HCT116 (cell line): ENCODE data around the gene EHD3. TPM values are rescaled to one million over a fixed set of nuclear protein-coding genes. Genes with fewer than 3 reads are reported as not detected.

Source experiments
- ATAC-seq: fragments of 200-7000 bp; cut with Tn5 transposase; 2 replicates; pipeline ENCODE4 v1.9.1; 2020; ENCODE audit warnings: mild to moderate bottlenecking, moderate library complexity
- BruUV-seq: library from RNA; stranded (reverse); fragments of 400-500 nt; replicated peaks from 2 replicates; lab custom pipeline; 2021; lab: Mats Ljungman, UMichigan
- CTCF ChIA-PET: fragments of 300-600 bp; sonication (Branson Sonifier 250); formaldehyde crosslinking; loops from one replicate; lab custom pipeline; 2021; ENCODE audit warnings: antibody characterized with exemption; lab: Charles Lee
- POLR2A ChIA-PET: fragments of 300-600, 350-600 bp; sonication (Branson Sonifier 250); formaldehyde crosslinking; loops from one replicate; lab custom pipeline; 2021; ENCODE audit warnings: antibody characterized with exemption; lab: Charles Lee
- RAD21 ChIA-PET, 2 experiments: fragments of 300-600 bp; sonication (Branson Sonifier 250); formaldehyde crosslinking; loops; one replicate each; lab custom pipeline; 2023; ENCODE audit warnings: low total read pairs in 2 of 2; ENCODE audit not compliant: uncharacterized antibody in 2 of 2, unreplicated experiment in 2 of 2, low non-redundant PET in 1 of 2; lab: Charles Lee
- DNase-seq: peaks from one replicate; pipeline ENCODE4 v3.0.0-alpha.2; 2010; ENCODE audit warnings: low read depth, low spot score
- H2AFZ ChIP-seq: fragments of 200-600 bp; shearing (Covaris generic), sonication (generic); 2 replicates; pipeline ENCODE4 v1.6.1; 2017; ENCODE audit warnings: low read depth, mixed run types, mixed read lengths, antibody characterized with exemption, low read length; ENCODE audit not compliant: poor library complexity, severe bottlenecking
- H3K27ac ChIP-seq: 2 replicates; pipeline ENCODE4 v1.5.1; 2012; ENCODE audit warnings: low read depth, low read length
- H3K27me3 ChIP-seq: fragments of 200-600 bp; sonication (generic); 2 replicates; pipeline ENCODE4 v1.6.1; 2016; ENCODE audit warnings: mixed run types, low read length, mixed read lengths; ENCODE audit not compliant: insufficient read depth
- H3K36me3 ChIP-seq, 2 experiments: fragments of 200-500 bp in 1 of 2; fragments of 200-600 bp in 1 of 2; sonication (Bioruptor generic) in 1 of 2; sonication (generic) in 1 of 2; 2 replicates each; pipeline versions ENCODE4 v1.5.1 to v1.6.1; 2014 to 2016; ENCODE audit warnings: low read length in 2 of 2, inconsistent platforms in 1 of 2, mixed read lengths in 1 of 2, mixed run types in 1 of 2; ENCODE audit not compliant: insufficient read depth in 2 of 2, control insufficient read depth in 1 of 2
- H3K4me1 ChIP-seq, 2 experiments: fragments of 200-600 bp in 1 of 2; sonication (generic) in 1 of 2; 2 replicates each; pipeline versions ENCODE4 v1.5.1 to v1.6.1; 2012 to 2017; ENCODE audit warnings: low read length in 2 of 2, inconsistent platforms in 1 of 2, mild to moderate bottlenecking in 1 of 2, mixed read lengths in 1 of 2, mixed run types in 1 of 2, moderate library complexity in 1 of 2; ENCODE audit not compliant: insufficient read depth in 2 of 2, control insufficient read depth in 1 of 2
- H3K4me2 ChIP-seq: fragments of 200-600 bp; sonication (generic); 2 replicates; pipeline ENCODE4 v1.6.1; 2017; ENCODE audit warnings: mixed run types, low read length, mixed read lengths
- H3K4me3 ChIP-seq, 2 experiments: fragments of 200-600 bp in 1 of 2; sonication (generic) in 1 of 2; replicated peaks in 1 of 2; 2 replicates each; pipeline ENCODE4 v1.5.1; 2011 to 2016; ENCODE audit warnings: low read length in 2 of 2, control low read depth in 1 of 2, low read depth in 1 of 2, mild to moderate bottlenecking in 1 of 2, mixed read lengths in 1 of 2, mixed run types in 1 of 2
- H3K79me2 ChIP-seq: fragments of 200-600 bp; sonication (generic); 2 replicates; pipeline ENCODE4 v1.6.1; 2017; ENCODE audit warnings: mild to moderate bottlenecking, mixed run types, low read length, moderate library complexity, mixed read lengths; ENCODE audit not compliant: insufficient read depth
- H3K9ac ChIP-seq: fragments of 200-600 bp; sonication (generic); 2 replicates; pipeline ENCODE4 v1.6.1; 2016; ENCODE audit warnings: low read length, mixed read lengths
- H3K9me2 ChIP-seq: fragments of 200-600 bp; sonication (generic), shearing (Covaris generic); 2 replicates; pipeline ENCODE4 v1.6.1; 2017; ENCODE audit warnings: mixed run types, mild to moderate bottlenecking, moderate library complexity; ENCODE audit not compliant: insufficient read depth
- H3K9me3 ChIP-seq, 2 experiments: fragments of 200-500 bp in 1 of 2; fragments of 200-600 bp in 1 of 2; sonication (Bioruptor generic) in 1 of 2; sonication (generic) in 1 of 2; 2 replicates each; pipeline ENCODE4 v1.6.1; 2014 to 2017; ENCODE audit warnings: low read length in 2 of 2, mixed read lengths in 2 of 2, inconsistent platforms in 1 of 2, low read depth in 1 of 2, mild to moderate bottlenecking in 1 of 2, mixed run types in 1 of 2, moderate library complexity in 1 of 2; ENCODE audit not compliant: control insufficient read depth in 1 of 2, insufficient read depth in 1 of 2
- H4K20me1 ChIP-seq: fragments of 200-600 bp; sonication (generic), shearing (Covaris generic); 2 replicates; pipeline ENCODE4 v1.6.1; 2017; ENCODE audit warnings: mixed run types, mild to moderate bottlenecking, moderate library complexity; ENCODE audit not compliant: insufficient read depth
- ATF3 ChIP-seq: IDR thresholded peaks from 2 replicates; pipeline ENCODE4 v1.6.1; 2012
- EGR1 ChIP-seq: IDR thresholded peaks from 2 replicates; pipeline ENCODE4 v1.6.1; 2012; ENCODE audit warnings: low read depth
- ELF1 ChIP-seq: IDR thresholded peaks from 2 replicates; pipeline ENCODE4 v1.6.1; 2012; ENCODE audit warnings: low read depth, borderline replicate concordance
- EZH2 ChIP-seq: fragments of 200-600 bp; sonication (generic); IDR thresholded peaks from 2 replicates; pipeline ENCODE4 v1.6.1; 2017; ENCODE audit warnings: antibody characterized with exemption, mixed run types
- EZH2phosphoT487 ChIP-seq: fragments of 200-600 bp; IDR thresholded peaks from 2 replicates; pipeline ENCODE4 v1.6.1; 2018; ENCODE audit warnings: antibody characterized with exemption, borderline replicate concordance
- POLR2A ChIP-seq: IDR thresholded peaks from 2 replicates; pipeline ENCODE4 v1.7.0; 2011; ENCODE audit warnings: borderline replicate concordance; ENCODE audit not compliant: insufficient read depth, insufficient read length; ENCODE audit errors: extremely low read depth
- RAD21 ChIP-seq: IDR thresholded peaks from 2 replicates; pipeline ENCODE4 v1.6.1; 2012; ENCODE audit warnings: low read depth, mild to moderate bottlenecking
- SP1 ChIP-seq: IDR thresholded peaks from 2 replicates; pipeline ENCODE4 v1.6.1; 2012; ENCODE audit warnings: low read depth
- SRF ChIP-seq: IDR thresholded peaks from 2 replicates; pipeline ENCODE4 v1.6.1; 2012; ENCODE audit warnings: low read depth
- TCF7L2 ChIP-seq: IDR thresholded peaks from 2 replicates; pipeline ENCODE4 v1.7.0; 2011; ENCODE audit warnings: borderline replicate concordance, inconsistent platforms; ENCODE audit not compliant: insufficient read depth, insufficient read length; ENCODE audit errors: extremely low read depth
- intact Hi-C: fragments of 100-400 bp; cut with micrococcal nuclease; formaldehyde crosslinking; loops from 2 replicates; pipeline ENCODE4 v1.10.0; 2022
- total RNA-seq: library from RNA; stranded (reverse); gene quantifications from one replicate; pipeline ENCODE4 v1.2.1, GENCODE V29; 2021; ENCODE audit not compliant: unreplicated experiment
- TF ChIP-seq, protein P1 (sequence below), 3 experiments: fragments of 200-600 bp in 1 of 3; sonication (generic) in 1 of 3; IDR thresholded peaks in 2 of 3; conservative IDR thresholded peaks in 1 of 3; 2 replicates each; pipeline ENCODE4 v1.5.1; 2012 to 2017; ENCODE audit warnings: low read depth in 2 of 3, low read length in 2 of 3, antibody characterized with exemption in 1 of 3, borderline replicate concordance in 1 of 3, control low read depth in 1 of 3, mild to moderate bottlenecking in 1 of 3, mixed read lengths in 1 of 3, mixed run types in 1 of 3, moderate library complexity in 1 of 3; ENCODE audit not compliant: insufficient read depth in 1 of 3

The EHD3 gene
- total RNA-seq, 1 experiment from 2014 or later: not detected

GRCh38 chr2:31238126-31238905, 4.4 kb downstream of the EHD3 start (continued):
- TF ChIP-seq, protein P1, sequence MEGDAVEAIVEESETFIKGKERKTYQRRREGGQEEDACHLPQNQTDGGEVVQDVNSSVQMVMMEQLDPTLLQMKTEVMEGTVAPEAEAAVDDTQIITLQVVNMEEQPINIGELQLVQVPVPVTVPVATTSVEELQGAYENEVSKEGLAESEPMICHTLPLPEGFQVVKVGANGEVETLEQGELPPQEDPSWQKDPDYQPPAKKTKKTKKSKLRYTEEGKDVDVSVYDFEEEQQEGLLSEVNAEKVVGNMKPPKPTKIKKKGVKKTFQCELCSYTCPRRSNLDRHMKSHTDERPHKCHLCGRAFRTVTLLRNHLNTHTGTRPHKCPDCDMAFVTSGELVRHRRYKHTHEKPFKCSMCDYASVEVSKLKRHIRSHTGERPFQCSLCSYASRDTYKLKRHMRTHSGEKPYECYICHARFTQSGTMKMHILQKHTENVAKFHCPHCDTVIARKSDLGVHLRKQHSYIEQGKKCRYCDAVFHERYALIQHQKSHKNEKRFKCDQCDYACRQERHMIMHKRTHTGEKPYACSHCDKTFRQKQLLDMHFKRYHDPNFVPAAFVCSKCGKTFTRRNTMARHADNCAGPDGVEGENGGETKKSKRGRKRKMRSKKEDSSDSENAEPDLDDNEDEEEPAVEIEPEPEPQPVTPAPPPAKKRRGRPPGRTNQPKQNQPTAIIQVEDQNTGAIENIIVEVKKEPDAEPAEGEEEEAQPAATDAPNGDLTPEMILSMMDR (IDR thresholded peaks at IDR 0.05 in 2 of 3, conservative IDR thresholded peaks at IDR 0.05 in 1 of 3; ENCODE audit: borderline replicate concordance in 1 of 3, insufficient read depth in 1 of 3, low read depth in 2 of 3, low read length in 2 of 3): no peak
- TF ChIP-seq SRF: no peak
- no peak for TF ChIP-seq EZH2
- no peak for TF ChIP-seq ELF1

DNA sequence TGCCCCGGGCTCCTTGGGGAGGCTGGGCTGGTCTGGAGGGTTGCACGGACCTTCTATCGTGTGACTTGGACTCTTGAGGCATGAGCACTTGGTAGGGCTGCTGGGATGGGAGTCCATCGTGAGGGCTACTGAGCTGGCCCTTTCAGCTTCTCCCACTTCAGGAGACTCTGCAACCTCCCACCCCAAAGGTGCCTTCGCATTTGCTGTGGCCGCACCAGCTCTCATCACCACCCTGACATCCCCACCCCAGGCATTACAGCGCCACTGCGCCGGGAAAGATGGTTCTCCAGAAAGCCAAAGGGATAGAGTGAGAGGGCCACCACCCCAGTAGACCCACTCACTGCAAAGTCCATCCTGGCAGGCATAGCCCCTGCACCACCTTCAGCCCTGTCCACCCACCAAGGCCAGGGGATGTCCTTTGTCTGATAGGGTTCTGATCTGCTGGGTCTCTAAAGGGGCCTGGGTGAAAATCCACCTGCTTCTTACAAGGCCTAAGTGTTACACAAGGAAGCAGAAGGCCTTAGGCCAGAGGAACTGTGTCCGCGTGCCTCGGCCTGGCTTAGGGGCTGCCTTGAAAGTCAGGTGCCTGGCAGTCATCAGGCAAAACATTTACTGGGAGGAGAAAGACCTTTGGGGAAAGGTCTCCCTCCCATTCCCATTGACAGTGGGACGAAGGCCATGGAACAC, 5.1 kb downstream of the EHD3 start:
- DNase-seq: no peak
- intact Hi-C loops: no loop called here
- CTCF ChIA-PET: no interaction called here
- H3K4me2 ChIP-seq: no peak overlapping the region
- H4K20me1 ChIP-seq: no peaks in the 10 kb centered on the region
- H2AFZ ChIP-seq: no peak overlapping the region
- no TSS peak for BruUV-seq
- RAD21 ChIA-PET: no interaction called here
- ATAC-seq: no peak
- H3K79me2 ChIP-seq: no peaks in the 10 kb centered on the region
- no peak overlapping the region for H3K27ac ChIP-seq
- H3K9me3 ChIP-seq: no peaks in the 10 kb centered on the region
- H3K4me1 ChIP-seq: no peaks in the 10 kb centered on the region
- H3K4me3 ChIP-seq: no peak overlapping the region
- TF ChIP-seq ATF3 (no peak), POLR2A (no peak), EZH2phosphoT487 (no peak), RAD21 (no peak), TCF7L2 (no peak), SP1 (no peak), SRF (no peak), EGR1 (no peak), EZH2 (no peak)
- TF ChIP-seq, all 23 proteins: peak for 0
- POLR2A ChIA-PET: no interaction called here
- H3K9me2 ChIP-seq: no peaks in the 10 kb centered on the region
- H3K9ac ChIP-seq: no peak overlapping the region
- H3K36me3 ChIP-seq: no peaks in the 10 kb centered on the region
- H3K27me3 ChIP-seq: no peaks in the 10 kb centered on the region
